K562 (cell line): ENCODE measurements around the gene C4orf46. TPM values are rescaled to one million over a fixed set of nuclear protein-coding genes. Genes with fewer than 3 reads are reported as not detected.

Experiments
- ATF1 ChIP-seq, 2 experiments: fragments of 450-650 bp in 1 of 2; IDR thresholded peaks; 2 replicates each; pipeline ENCODE4 v1.6.1; 2016; ENCODE audit warnings: missing compliant biosample characterization in 1 of 2, missing genetic modification characterization in 1 of 2
- CEBPG ChIP-seq, 3 experiments: fragments of 200-800 bp in 1 of 3; sonication (Bioruptor generic) in 1 of 3; sonication (generic) in 1 of 3; formaldehyde crosslinking in 1 of 3; IDR thresholded peaks in 2 of 3; conservative IDR thresholded peaks in 1 of 3; 2 replicates each; pipeline versions ENCODE4 v1.6.1 to v1.8.0; 2016 to 2022; ENCODE audit warnings: missing compliant biosample characterization in 2 of 3, missing genetic modification characterization in 2 of 3, mild to moderate bottlenecking in 1 of 3, missing genetic modification reagents in 1 of 3
- CGGBP1 ChIP-seq: fragments of 250-450 bp; sonication (Bioruptor Pico); IDR thresholded peaks from 2 replicates; pipeline ENCODE4 v1.9.0; 2021; ENCODE audit warnings: mild to moderate bottlenecking
- CREB3 ChIP-seq: fragments of 450-650 bp; conservative IDR thresholded peaks from 2 replicates; pipeline ENCODE4 v1.6.1; 2016; ENCODE audit warnings: missing genetic modification characterization, low read depth, mild to moderate bottlenecking, missing compliant biosample characterization, moderate library complexity
- ELF4 ChIP-seq: fragments of 450-650 bp; formaldehyde crosslinking; IDR thresholded peaks from 2 replicates; pipeline ENCODE4 v1.4.0; 2022; ENCODE audit warnings: missing genetic modification characterization
- FOXA3 ChIP-seq, 2 experiments: fragments of 450-650 bp in 1 of 2; sonication (generic) in 1 of 2; formaldehyde crosslinking; IDR thresholded peaks in 1 of 2; conservative IDR thresholded peaks in 1 of 2; 2 replicates each; pipeline versions ENCODE4 v1.4.0 to v1.8.0; 2020 to 2022; ENCODE audit warnings: mild to moderate bottlenecking in 2 of 2, missing genetic modification reagents in 1 of 2
- HNRNPH1 ChIP-seq: fragments of 200-400 bp; formaldehyde crosslinking; optimal IDR thresholded peaks from 2 replicates; pipeline ENCODE3; 2017; ENCODE audit warnings: low read depth, mild to moderate bottlenecking, low read length, moderate library complexity
- LCOR ChIP-seq: sonication (generic); formaldehyde crosslinking; IDR thresholded peaks from 2 replicates; pipeline ENCODE4 v1.8.0; 2022; ENCODE audit warnings: mild to moderate bottlenecking, missing genetic modification reagents
- MTA1 ChIP-seq: fragments of 450-650 bp; IDR thresholded peaks from 2 replicates; pipeline ENCODE4 v1.6.1; 2017; ENCODE audit warnings: borderline replicate concordance
- RNF219 ChIP-seq: fragments of 250-450 bp; sonication (Bioruptor Pico); IDR thresholded peaks from 2 replicates; pipeline ENCODE4 v1.5.0; 2022; ENCODE audit warnings: mild to moderate bottlenecking
- U2AF2 ChIP-seq: fragments of 200-400 bp; formaldehyde crosslinking; optimal IDR thresholded peaks from 2 replicates; pipeline ENCODE3; 2017; ENCODE audit warnings: low read depth, mild to moderate bottlenecking, low read length
- XRCC4 ChIP-seq: IDR thresholded peaks from one replicate; pipeline ENCODE4 v1.6.1; 2011; ENCODE audit not compliant: insufficient read depth, insufficient read length; ENCODE audit errors: extremely low read depth
- ZC3H4 ChIP-seq: sonication (generic); formaldehyde crosslinking; IDR thresholded peaks from 2 replicates; pipeline ENCODE4 v1.9.0; 2021; ENCODE audit warnings: missing genetic modification reagents, borderline replicate concordance
- ZFPM2 ChIP-seq: fragments of 250-450 bp; sonication (Bioruptor Pico); IDR thresholded peaks from 2 replicates; pipeline ENCODE4 v1.5.1; 2022; ENCODE audit warnings: mild to moderate bottlenecking
- ZNF165 ChIP-seq: fragments of 250-450 bp; sonication (Bioruptor Pico); IDR thresholded peaks from 2 replicates; pipeline ENCODE4 v1.4.0; 2020; ENCODE audit warnings: borderline replicate concordance
- ZNF324 ChIP-seq: fragments of 250-450 bp; sonication (Bioruptor Pico); IDR thresholded peaks from 2 replicates; pipeline ENCODE4 v1.4.0; 2020; ENCODE audit warnings: mild to moderate bottlenecking
- ZNF668 ChIP-seq: fragments of 250-450 bp; sonication (Bioruptor Pico); IDR thresholded peaks from 2 replicates; pipeline ENCODE4 v1.8.0; 2022; ENCODE audit warnings: mild to moderate bottlenecking, inconsistent platforms
- ZNF717 ChIP-seq: fragments of 250-450 bp; sonication (Bioruptor Pico); IDR thresholded peaks from 2 replicates; pipeline ENCODE4 v1.5.0; 2021
- polyA plus RNA-seq, 8 experiments: library from polyadenylated mRNA; depleted of rRNA in 4 of 8; stranded (reverse) in 5 of 8; unstranded in 3 of 8; fragments of >200 nt; fragmentation: Nextera tagmentation in 2 of 8; fragmentation: Illumina TruSeq in 1 of 8; extraction: Ambion mirVana in 2 of 8; extraction: Trizol in 1 of 8; gene quantifications; 2 replicates each; pipeline versions ENCODE4 v1.2.1 to v1.2.3, GENCODE V29; 2011 to 2014; ENCODE audit warnings: inconsistent platforms in 1 of 8, missing spikeins in 1 of 8
- total RNA-seq, 7 experiments: library from RNA; depleted of rRNA in 6 of 7; stranded (reverse); fragments of >200 nt in 6 of 7; fragmentation: Illumina TruSeq in 2 of 7; extraction: Trizol in 2 of 7; gene quantifications; 2 replicates each; pipeline versions ENCODE4 v1.2.1 to v1.2.3, GENCODE V29; 2011 to 2021; ENCODE audit warnings: low replicate concordance in 1 of 7
- TF ChIP-seq, protein P1 (sequence below): sonication (generic); formaldehyde crosslinking; IDR thresholded peaks from 2 replicates; pipeline ENCODE4 v1.8.0; 2023; ENCODE audit warnings: mild to moderate bottlenecking, missing genetic modification reagents

C4orf46 gene
- total and polyA plus RNA-seq, 9 of the 15 experiments (the other 6 are each of a cell fraction or from before 2014, with no cell fraction given): 9.7 to 24.4 (median 17.0) TPM

GRCh38 chr4:158671915-158672806 lies 474 bp upstream of the C4orf46 start, which contains the start of gene ETFDH (continued):
- TF ChIP-seq CREB3 (tag) (no peak), LCOR (CRISPR knock-in tag) (peak; percentile 98), FOXA3 (CRISPR knock-in tag; conservative IDR thresholded peaks at IDR 0.05 in 1 of 2, IDR thresholded peaks at IDR 0.05 in 1 of 2) (0 out of 4 replicates have a peak, but pooled peaks of 1 of the 2 experiments have one; percentile 47), ZC3H4 (no peak), HNRNPH1 (no peak), MTA1 (peak; percentile 90), ATF1 (CRISPR knock-in tag; IDR thresholded peaks at IDR 0.05) (peak; percentile 28; the same call in 1 of the 2 replicates), ATF1 (tag; IDR thresholded peaks at IDR 0.05) (peak; percentile 94), U2AF2 (no peak), ZNF668 (CRISPR knock-in tag) (no peak), XRCC4 (no peak), ZNF324 (CRISPR knock-in tag) (no peak), ELF4 (CRISPR knock-in tag) (peak; percentile 43; the same call in 1 of the 2 replicates), ZNF165 (no peak), ZNF717 (CRISPR knock-in tag) (no peak), CGGBP1 (CRISPR knock-in tag) (no peak), RNF219 (CRISPR knock-in tag) (no peak), ZFPM2 (no peak), CEBPG (CRISPR knock-in tag; IDR thresholded peaks at IDR 0.05) (peak; percentile 100), CEBPG (tag; conservative IDR thresholded peaks at IDR 0.05 in 1 of 2, IDR thresholded peaks at IDR 0.05 in 1 of 2) (peak; percentile 99 to 100)
- TF ChIP-seq, protein P1, sequence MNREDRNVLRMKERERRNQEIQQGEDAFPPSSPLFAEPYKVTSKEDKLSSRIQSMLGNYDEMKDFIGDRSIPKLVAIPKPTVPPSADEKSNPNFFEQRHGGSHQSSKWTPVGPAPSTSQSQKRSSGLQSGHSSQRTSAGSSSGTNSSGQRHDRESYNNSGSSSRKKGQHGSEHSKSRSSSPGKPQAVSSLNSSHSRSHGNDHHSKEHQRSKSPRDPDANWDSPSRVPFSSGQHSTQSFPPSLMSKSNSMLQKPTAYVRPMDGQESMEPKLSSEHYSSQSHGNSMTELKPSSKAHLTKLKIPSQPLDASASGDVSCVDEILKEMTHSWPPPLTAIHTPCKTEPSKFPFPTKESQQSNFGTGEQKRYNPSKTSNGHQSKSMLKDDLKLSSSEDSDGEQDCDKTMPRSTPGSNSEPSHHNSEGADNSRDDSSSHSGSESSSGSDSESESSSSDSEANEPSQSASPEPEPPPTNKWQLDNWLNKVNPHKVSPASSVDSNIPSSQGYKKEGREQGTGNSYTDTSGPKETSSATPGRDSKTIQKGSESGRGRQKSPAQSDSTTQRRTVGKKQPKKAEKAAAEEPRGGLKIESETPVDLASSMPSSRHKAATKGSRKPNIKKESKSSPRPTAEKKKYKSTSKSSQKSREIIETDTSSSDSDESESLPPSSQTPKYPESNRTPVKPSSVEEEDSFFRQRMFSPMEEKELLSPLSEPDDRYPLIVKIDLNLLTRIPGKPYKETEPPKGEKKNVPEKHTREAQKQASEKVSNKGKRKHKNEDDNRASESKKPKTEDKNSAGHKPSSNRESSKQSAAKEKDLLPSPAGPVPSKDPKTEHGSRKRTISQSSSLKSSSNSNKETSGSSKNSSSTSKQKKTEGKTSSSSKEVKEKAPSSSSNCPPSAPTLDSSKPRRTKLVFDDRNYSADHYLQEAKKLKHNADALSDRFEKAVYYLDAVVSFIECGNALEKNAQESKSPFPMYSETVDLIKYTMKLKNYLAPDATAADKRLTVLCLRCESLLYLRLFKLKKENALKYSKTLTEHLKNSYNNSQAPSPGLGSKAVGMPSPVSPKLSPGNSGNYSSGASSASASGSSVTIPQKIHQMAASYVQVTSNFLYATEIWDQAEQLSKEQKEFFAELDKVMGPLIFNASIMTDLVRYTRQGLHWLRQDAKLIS: peak; percentile 92; the same call in 1 of the 2 replicates
